ENCODE measurements around the gene QSOX2. TPM values are rescaled to one million over a fixed set of nuclear protein-coding genes. Genes with fewer than 3 reads are reported as not detected.

QSOX2 gene
- total RNA-seq, 1 experiment from 2014 or later = 34.6 TPM

- intact Hi-C loops (cut with micrococcal nuclease) = loop anchor here (5.0 kb wide), 1 partner anchor 92 kb away; no protein-coding TSS in a partner anchor
- TF ChIP-seq SP1 (IDR thresholded peaks at IDR 0.05; ENCODE audit: low read depth) (no peak), JUND (IDR thresholded peaks at IDR 0.05) (no peak), ZNF274 (IDR thresholded peaks at IDR 0.05; ENCODE audit: low read depth, low read length) (no peak), YY1 (IDR thresholded peaks at IDR 0.05; ENCODE audit: extremely low read depth, insufficient replicate concordance, low read depth, low read length) (no peak), MAX (IDR thresholded peaks at IDR 0.05) (no peak), EZH2phosphoT487 (IDR thresholded peaks at IDR 0.05; ENCODE audit: borderline replicate concordance) (no peak), ELF1 (IDR thresholded peaks at IDR 0.05; ENCODE audit: borderline replicate concordance, low read depth) (no peak), CEBPB (IDR thresholded peaks at IDR 0.05; ENCODE audit: low read depth) (no peak), POLR2A (IDR thresholded peaks at IDR 0.05; ENCODE audit: borderline replicate concordance, extremely low read depth, insufficient read depth, insufficient read length) (no peak), RAD21 (IDR thresholded peaks at IDR 0.05; ENCODE audit: low read depth) (no peak), REST (IDR thresholded peaks at IDR 0.05; ENCODE audit: low read depth) (no peak), EGR1 (IDR thresholded peaks at IDR 0.05; ENCODE audit: low read depth) (no peak), CTCF (IDR thresholded peaks at IDR 0.05 in 2 of 3, conservative IDR thresholded peaks at IDR 0.05 in 1 of 3; ENCODE audit: borderline replicate concordance in 1 of 3, insufficient read depth in 1 of 3, low read depth in 2 of 3, low read length in 2 of 3) (no peak), CBX3 (IDR thresholded peaks at IDR 0.05; ENCODE audit: low read depth) (no peak), ZFX (IDR thresholded peaks at IDR 0.05) (no peak), ZBTB33 (IDR thresholded peaks at IDR 0.05; ENCODE audit: extremely low read depth, insufficient replicate concordance, low read length) (no peak)
- ChIA-PET CTCF (no interaction called here), RAD21 (ENCODE audit: low non-redundant PET in 1 of 2, low total read pairs in 2 of 2, uncharacterized antibody in 2 of 2, unreplicated experiment in 2 of 2) (no interaction called here), POLR2A (interaction anchor here (0.6 kb wide), 1 partner anchor 805 kb away, joined by 5 read pairs; no protein-coding TSS in a partner anchor)
- H3K4me1 ChIP-seq (ENCODE audit: control insufficient read depth in 1 of 2, insufficient read depth in 2 of 2, low read length in 2 of 2) = peaks cover 0 to 8% of the 10 kb centered on the region in 2 experiments; a peak in 1 of 4 replicates
- H3K27me3 ChIP-seq (ENCODE audit: insufficient read depth, low read length) = no peaks in the 10 kb centered on the region
- no peaks in the 10 kb centered on the region for H3K79me2 ChIP-seq (ENCODE audit: insufficient read depth, low read length)
- no peak overlapping the region for H3K4me3 ChIP-seq (replicated peaks in 1 of 2; ENCODE audit: low read depth in 1 of 2, low read length in 2 of 2)
- no peaks in the 10 kb centered on the region for H3K9me2 ChIP-seq (ENCODE audit: insufficient read depth)
- no peaks in the 10 kb centered on the region for H3K36me3 ChIP-seq (ENCODE audit: control insufficient read depth in 1 of 2, insufficient read depth in 2 of 2, low read length in 2 of 2)
- ATAC-seq (no peak), DNase-seq (ENCODE audit: low read depth, low spot score) (no peak)
- H3K9ac ChIP-seq (ENCODE audit: low read length) = no peak overlapping the region
- BruUV-seq (replicated peaks) = no TSS peak
- no peak overlapping the region for H2AFZ ChIP-seq (ENCODE audit: low read depth, low read length, poor library complexity, severe bottlenecking)
- H3K9me3 ChIP-seq (ENCODE audit: control insufficient read depth in 1 of 2, insufficient read depth in 1 of 2, low read depth in 1 of 2, low read length in 2 of 2) = no peaks in the 10 kb centered on the region
- no peak overlapping the region for H3K27ac ChIP-seq (ENCODE audit: low read depth, low read length)
- no peaks in the 10 kb centered on the region for H4K20me1 ChIP-seq (ENCODE audit: insufficient read depth)
- H3K4me2 ChIP-seq (ENCODE audit: low read length) = no peak overlapping the region
Measured at GRCh38 chr9:136174779-136175615, 70.6 kb downstream of the QSOX2 start.
